ENCODE measurements around the gene EEFSEC. TPM values are rescaled to one million over a fixed set of nuclear protein-coding genes. Genes with fewer than 3 reads are reported as not detected.

The EEFSEC gene
- total RNA-seq, 1 experiment from 2014 or later: 14.0 TPM

- intact Hi-C loops (cut with micrococcal nuclease; ENCODE audit: unreplicated experiment): loop anchor here (5.0 kb wide), 1 partner anchor 49 kb away; no protein-coding TSS in a partner anchor
- H3K4me1 ChIP-seq: peaks cover 23% of the 10 kb centered on the region
- BruUV-seq (replicated peaks): no TSS peak
- H3K4me3 Mint-ChIP-seq (ENCODE audit: unreplicated experiment): no peak overlapping the region
- no peak for DNase-seq
- H3K4me3 ChIP-seq (ENCODE audit: low read depth, low read length): no peak overlapping the region
- no peak for TF ChIP-seq CTCF (IDR thresholded peaks at IDR 0.05; ENCODE audit: insufficient read depth in 1 of 2, low read depth in 1 of 2, low read length in 1 of 2, severe bottlenecking in 1 of 2, unreplicated experiment in 1 of 2)
- no peaks in the 10 kb centered on the region for H3K27me3 Mint-ChIP-seq (ENCODE audit: insufficient read depth, unreplicated experiment)
- no peaks in the 10 kb centered on the region for H3K36me3 ChIP-seq (ENCODE audit: control insufficient read depth, insufficient read depth, low read length)
- no peaks in the 10 kb centered on the region for H3K36me3 Mint-ChIP-seq (ENCODE audit: insufficient read depth, unreplicated experiment)
- peaks cover 11% of the 10 kb centered on the region for H3K4me1 Mint-ChIP-seq (ENCODE audit: low read depth, unreplicated experiment)
- no peak overlapping the region for H3K27ac Mint-ChIP-seq (ENCODE audit: unreplicated experiment)
- no peaks in the 10 kb centered on the region for H3K27me3 ChIP-seq (replicated peaks; ENCODE audit: control insufficient read depth, insufficient read depth, low read length)
- no peaks in the 10 kb centered on the region for H3K9me3 ChIP-seq
- POLR2A ChIA-PET: no interaction called here
- H3K9me3 Mint-ChIP-seq (ENCODE audit: unreplicated experiment): no peaks in the 10 kb centered on the region
- CTCF ChIA-PET: interaction anchor here (0.9 to 1.6 kb wide), 3 partner anchors 12 to 153 kb away, joined by 3 to 7 read pairs (median 3); no protein-coding TSS in a partner anchor
Measured at GRCh38 chr3:128323206-128324081, 170.2 kb downstream of the EEFSEC start.

GRCh38 chr3:128324911-128325592, 171.8 kb downstream of the EEFSEC start:
- Histone ChIP-seq H3K27me3 (replicated peaks; ENCODE audit: control insufficient read depth, insufficient read depth, low read length) (no peaks in the 10 kb centered on the region), H3K4me3 (ENCODE audit: low read depth, low read length) (no peak overlapping the region), H3K9me3 (no peaks in the 10 kb centered on the region), H3K36me3 (ENCODE audit: control insufficient read depth, insufficient read depth, low read length) (no peaks in the 10 kb centered on the region), H3K4me1 (peaks cover 23% of the 10 kb centered on the region)
- ChIA-PET POLR2A (no interaction called here), CTCF (interaction anchor here (1.0 to 1.4 kb wide), 3 partner anchors 60 to 172 kb away, joined by 3 to 4 read pairs (median 4); no protein-coding TSS in a partner anchor)
- Mint-ChIP-seq H3K4me1 (ENCODE audit: low read depth, unreplicated experiment) (peaks cover 11% of the 10 kb centered on the region), H3K36me3 (ENCODE audit: insufficient read depth, unreplicated experiment) (no peaks in the 10 kb centered on the region), H3K27me3 (ENCODE audit: insufficient read depth, unreplicated experiment) (no peaks in the 10 kb centered on the region), H3K4me3 (ENCODE audit: unreplicated experiment) (no peak overlapping the region), H3K9me3 (ENCODE audit: unreplicated experiment) (no peaks in the 10 kb centered on the region), H3K27ac (ENCODE audit: unreplicated experiment) (no peak overlapping the region)
- TF ChIP-seq CTCF (IDR thresholded peaks at IDR 0.05; ENCODE audit: insufficient read depth in 1 of 2, low read depth in 1 of 2, low read length in 1 of 2, severe bottlenecking in 1 of 2, unreplicated experiment in 1 of 2): no peak
- DNase-seq: no peak
- BruUV-seq (replicated peaks): no TSS peak
- intact Hi-C loops (cut with micrococcal nuclease; ENCODE audit: unreplicated experiment): loop anchor here (5.0 kb wide), 1 partner anchor 47 kb away; no protein-coding TSS in a partner anchor

GRCh38 chr3:128326051-128326823, 173.0 kb downstream of the EEFSEC start:
- POLR2A ChIA-PET: interaction anchor here (0.6 kb wide), 1 partner anchor 1808 kb away, joined by 3 read pairs; no protein-coding TSS in a partner anchor
- Mint-ChIP-seq H3K9me3 (ENCODE audit: unreplicated experiment) (no peaks in the 10 kb centered on the region), H3K4me1 (ENCODE audit: low read depth, unreplicated experiment) (peaks cover 11% of the 10 kb centered on the region), H3K36me3 (ENCODE audit: insufficient read depth, unreplicated experiment) (no peaks in the 10 kb centered on the region), H3K27me3 (ENCODE audit: insufficient read depth, unreplicated experiment) (no peaks in the 10 kb centered on the region), H3K27ac (ENCODE audit: unreplicated experiment) (no peak overlapping the region), H3K4me3 (ENCODE audit: unreplicated experiment) (no peak overlapping the region)
- TF ChIP-seq CTCF (IDR thresholded peaks at IDR 0.05; ENCODE audit: insufficient read depth in 1 of 2, low read depth in 1 of 2, low read length in 1 of 2, severe bottlenecking in 1 of 2, unreplicated experiment in 1 of 2): no peak
- CTCF ChIA-PET: no interaction called here
- intact Hi-C loops (cut with micrococcal nuclease; ENCODE audit: unreplicated experiment): no loop called here
- no peaks in the 10 kb centered on the region for H3K9me3 ChIP-seq
- no peak for DNase-seq
- H3K27me3 ChIP-seq (replicated peaks; ENCODE audit: control insufficient read depth, insufficient read depth, low read length): no peaks in the 10 kb centered on the region
- no peaks in the 10 kb centered on the region for H3K36me3 ChIP-seq (ENCODE audit: control insufficient read depth, insufficient read depth, low read length)
- H3K4me1 ChIP-seq: peaks cover 23% of the 10 kb centered on the region
- BruUV-seq (replicated peaks): no TSS peak
- no peak overlapping the region for H3K4me3 ChIP-seq (ENCODE audit: low read depth, low read length)
